GM18508 (cell line): Measurements from ENCODE around the gene S100A16.
"Not testable (repeated sequence)": the region's sequence is repeated elsewhere in the genome, so short reads cannot be mapped to it uniquely, and the experiment has no call there.

Experiments used
- ATAC-seq: cut with Tn5 transposase; IDR thresholded peaks from one replicate; pipeline ENCODE4 v1.9.1; 2021; ENCODE audit warnings: moderate number of reproducible peaks; ENCODE audit not compliant: insufficient read depth, unreplicated experiment

The S100A16 gene

GRCh38 chr1:153612755-153613331 lies at the start of gene S100A16:
S100A16 (minus strand) TSS chr1:153613137; CDS start chr1:153608151, 4,986 bp downstream.
- no peak for ATAC-seq

- no peak for ATAC-seq
Measured at GRCh38 chr1:153662269-153662668, 49.3 kb upstream of the S100A16 start.

- ATAC-seq = no peak
Measured at GRCh38 chr1:153661111-153661708, 48.3 kb upstream of the S100A16 start.

- ATAC-seq = no peak
Measured at GRCh38 chr1:153659656-153660055, 46.7 kb upstream of the S100A16 start.

- ATAC-seq = no peak
Measured at GRCh38 chr1:153659175-153659534, 46.2 kb upstream of the S100A16 start.

GRCh38 chr1:153658400-153659174 lies 45.6 kb upstream of the S100A16 start, which contains the start of gene SNAPIN:
SNAPIN (plus strand) TSS chr1:153658703; CDS start chr1:153658744, 41 bp downstream.
- peak; percentile 71 for ATAC-seq

- ATAC-seq = no peak
Measured at GRCh38 chr1:153655333-153655732, 42.4 kb upstream of the S100A16 start.

- ATAC-seq = no peak
Measured at GRCh38 chr1:153652805-153653500, 40.0 kb upstream of the S100A16 start.

- no peak for ATAC-seq
Measured at GRCh38 chr1:153651771-153652170, 38.8 kb upstream of the S100A16 start.

- ATAC-seq = no peak
Measured at GRCh38 chr1:153649863-153650235, 36.9 kb upstream of the S100A16 start.

GRCh38 chr1:153649137-153649862 lies 36.4 kb upstream of the S100A16 start:
- ATAC-seq = no peak

GRCh38 chr1:153648000-153648643 lies 35.2 kb upstream of the S100A16 start:
- no peak for ATAC-seq

GRCh38 chr1:153647346-153647714 lies 34.4 kb upstream of the S100A16 start:
- no peak for ATAC-seq

GRCh38 chr1:153646672-153647345 lies 33.9 kb upstream of the S100A16 start:
- no peak for ATAC-seq

GRCh38 chr1:153643816-153644215 lies 30.9 kb upstream of the S100A16 start:
- ATAC-seq = no peak

- ATAC-seq = no peak
Measured at GRCh38 chr1:153643100-153643499, 30.2 kb upstream of the S100A16 start.

- no peak for ATAC-seq
Measured at GRCh38 chr1:153642161-153642560, 29.2 kb upstream of the S100A16 start.

GRCh38 chr1:153640861-153641260 lies 27.9 kb upstream of the S100A16 start:
- ATAC-seq = no peak

GRCh38 chr1:153640213-153640612 lies 27.3 kb upstream of the S100A16 start:
- not testable (repeated sequence) for ATAC-seq
